NK-92 treated with Interleukin-12 subunit alpha and Interleukin-12 subunit beta, amount 100 ng/mL, for 24 hours (cell line): ENCODE data around the gene ZMYND8.
"Not testable (repeated sequence)": the region's sequence is repeated elsewhere in the genome, so short reads cannot be mapped to it uniquely, and the experiment has no call there.

Experiments used
- DNase-seq: peaks from one replicate; lab custom pipeline; 2025; lab: John Stamatoyannopoulos, UW

Gene ZMYND8

DNA sequence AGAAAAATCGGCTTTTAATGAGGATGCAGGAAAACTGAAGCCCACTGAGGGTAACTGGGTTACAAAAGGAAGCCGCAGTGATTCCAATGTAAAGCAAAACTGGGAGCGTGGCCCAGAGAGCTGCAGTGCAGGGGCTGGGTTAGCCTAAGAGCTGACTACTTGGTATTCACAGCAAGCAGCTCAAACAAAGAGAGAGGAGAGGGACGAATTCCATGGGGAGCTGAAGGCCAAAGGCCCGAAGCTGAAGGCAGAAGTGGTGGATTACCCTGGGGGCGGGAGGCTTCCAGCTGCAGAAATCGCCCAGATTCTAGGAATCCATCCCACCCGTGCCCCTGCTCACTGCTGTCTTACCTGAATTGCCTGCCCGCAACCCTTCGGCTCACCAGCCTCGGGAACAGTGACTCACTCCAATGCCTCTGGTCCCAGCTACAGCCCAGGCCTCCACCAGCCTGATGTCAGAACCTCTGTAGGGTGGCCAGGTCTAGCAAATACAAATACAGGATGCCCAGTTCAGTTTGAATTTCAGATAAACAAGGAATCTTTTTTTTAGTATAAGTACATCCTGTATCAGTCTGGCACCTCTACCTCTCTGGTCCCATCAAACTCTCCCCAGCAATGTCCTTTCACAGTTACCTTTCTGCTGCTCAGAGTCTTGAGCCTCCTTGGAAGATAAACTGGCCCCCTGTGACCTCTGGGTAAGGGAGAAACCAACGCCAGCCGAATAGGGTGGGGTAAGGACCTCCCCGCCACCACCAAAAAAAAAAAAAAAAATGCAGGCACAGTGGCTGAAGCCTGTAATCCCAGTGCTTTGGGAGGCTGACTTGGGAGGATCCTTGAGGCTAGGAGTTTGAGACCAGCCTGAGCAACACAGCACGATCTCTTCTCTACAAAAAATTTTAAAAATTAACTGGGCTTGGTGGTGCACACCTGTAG, 14.6 kb upstream of the ZMYND8 start:
- DNase-seq = no peak

DNA sequence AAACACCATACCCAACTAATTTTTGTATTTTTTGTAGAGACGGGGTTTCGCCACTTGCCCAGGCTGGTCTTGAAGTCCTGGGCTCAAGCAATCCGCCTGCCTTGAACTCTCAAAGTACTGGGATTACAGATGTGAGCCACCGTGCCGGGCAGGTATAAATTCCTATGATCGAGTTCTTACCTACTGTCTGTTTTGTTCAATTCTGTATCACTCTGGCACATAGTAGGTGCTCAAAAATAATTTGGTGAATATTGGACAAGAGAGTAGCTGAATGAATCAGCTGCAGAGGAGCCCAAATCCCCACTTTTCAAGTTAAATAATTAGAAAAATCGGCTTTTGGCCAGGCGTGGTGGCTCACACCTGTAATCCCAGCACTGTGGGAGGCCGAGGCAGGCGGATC, 13.7 kb upstream of the ZMYND8 start:
- no peak for DNase-seq

DNA sequence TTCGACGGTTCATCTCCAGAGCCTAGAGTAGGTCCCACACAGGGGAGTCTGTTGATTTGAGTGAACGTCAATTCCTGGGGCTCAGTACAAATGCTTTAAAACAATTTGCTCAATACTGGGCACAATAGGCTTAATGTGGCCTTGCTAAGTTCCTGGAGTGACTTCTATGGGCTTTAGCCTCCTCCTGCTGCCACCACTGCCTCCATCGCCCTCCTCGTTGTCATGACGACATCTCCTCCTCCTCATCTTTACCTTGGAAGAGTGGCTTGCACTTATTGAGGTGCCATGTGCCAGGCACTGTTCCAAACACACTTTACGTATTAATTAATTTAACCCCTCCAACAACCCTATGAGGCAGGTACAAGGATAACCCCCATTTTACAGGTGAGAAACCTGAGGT, 11.8 kb upstream of the ZMYND8 start:
- DNase-seq = no peak

DNA sequence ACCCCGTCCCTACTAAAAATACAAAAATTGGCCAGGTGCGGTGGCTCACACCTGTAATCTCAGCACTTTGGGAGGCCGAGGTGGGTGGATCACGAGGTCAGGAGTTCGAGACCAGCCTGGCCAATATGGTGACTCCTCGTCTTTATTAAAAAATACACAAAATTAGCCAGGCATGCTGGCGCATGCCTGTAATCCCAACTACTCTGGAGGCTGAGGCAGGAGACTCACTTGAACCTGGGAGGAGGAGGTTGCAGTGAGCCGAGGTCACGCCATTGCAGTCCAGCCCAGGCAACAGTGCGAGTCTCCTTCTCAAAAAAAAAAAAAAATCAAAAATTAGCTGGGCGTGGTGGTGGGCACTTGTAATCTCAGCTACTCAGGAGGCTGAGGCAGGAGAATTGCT, 9.8 kb upstream of the ZMYND8 start:
- DNase-seq = not testable (repeated sequence)

DNA sequence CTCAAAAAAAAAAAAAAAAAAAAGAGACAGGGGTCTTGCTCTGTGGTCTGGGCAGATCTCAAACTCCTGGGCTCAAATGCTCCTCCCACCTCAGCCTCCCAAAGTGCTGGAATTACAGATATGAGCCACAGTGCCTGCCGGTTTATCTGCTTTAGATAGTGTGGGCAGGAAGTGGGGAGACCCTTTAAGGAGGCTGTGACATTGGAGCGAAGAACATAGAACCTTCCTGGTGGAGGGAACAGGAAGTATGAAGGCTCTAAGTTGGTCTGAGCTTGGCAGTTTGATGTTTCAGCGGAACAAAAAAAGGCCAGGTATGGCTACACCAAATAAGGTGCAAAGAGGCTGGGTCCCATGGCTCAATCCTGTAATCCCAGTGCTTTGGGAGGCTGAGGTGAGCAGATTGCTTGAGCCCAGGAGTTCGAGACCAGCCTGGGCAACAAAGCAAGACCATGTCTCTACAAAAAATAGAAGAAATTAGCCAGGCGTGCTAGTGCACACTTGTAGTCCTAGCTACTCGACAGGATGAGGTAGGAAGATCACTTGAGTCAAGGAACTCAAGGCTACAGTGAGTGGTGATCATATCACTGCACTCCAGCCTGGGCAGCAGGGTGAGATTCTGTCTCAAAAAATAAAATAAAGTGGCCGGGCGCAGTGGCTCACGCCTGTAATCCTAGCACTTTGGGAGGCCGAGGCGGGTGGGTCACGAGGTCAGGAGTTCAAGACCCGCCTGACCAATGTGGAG, 8.7 kb upstream of the ZMYND8 start:
- no peak for DNase-seq

DNA sequence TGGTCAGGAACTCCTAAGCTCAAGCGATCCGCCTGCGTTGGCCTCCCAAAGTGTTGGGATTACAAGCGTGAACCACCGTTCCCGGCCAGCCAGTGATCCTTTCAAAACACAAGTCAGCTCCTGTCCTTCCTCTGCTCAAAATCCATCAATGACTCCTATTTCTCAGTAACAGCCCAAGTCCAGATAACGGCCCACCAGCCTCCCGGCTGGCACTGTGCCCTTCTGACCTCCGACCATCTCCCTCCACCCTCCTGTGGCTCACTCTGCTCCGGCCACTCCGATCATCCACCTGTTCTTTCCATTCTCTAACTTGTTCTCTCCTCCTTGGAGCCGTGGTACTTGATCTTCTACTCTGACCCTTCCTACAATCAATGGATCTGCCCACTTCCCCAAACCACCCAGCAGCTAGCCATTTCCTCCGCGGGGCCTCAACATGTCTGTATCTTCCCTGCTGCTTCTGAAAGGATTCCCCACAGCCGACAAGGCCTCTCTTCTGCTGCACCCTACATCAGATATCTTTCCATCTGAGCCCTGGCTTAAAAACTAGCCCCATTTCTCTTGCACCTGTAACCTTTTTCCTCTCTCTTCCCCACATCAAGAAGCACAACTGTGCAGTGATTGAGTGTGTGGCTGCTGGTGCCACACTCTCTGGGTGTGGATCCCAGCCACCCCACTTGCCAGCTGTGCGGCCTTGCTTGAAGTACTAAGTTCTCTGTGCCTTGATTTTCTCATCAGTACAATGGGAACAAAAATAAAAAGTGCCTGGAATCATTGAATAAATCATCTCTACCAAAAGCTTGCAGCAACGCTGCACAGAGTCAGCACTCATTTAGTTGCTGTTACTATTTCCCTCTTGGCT, 6.1 kb upstream of the ZMYND8 start:
- DNase-seq = no peak

DNA sequence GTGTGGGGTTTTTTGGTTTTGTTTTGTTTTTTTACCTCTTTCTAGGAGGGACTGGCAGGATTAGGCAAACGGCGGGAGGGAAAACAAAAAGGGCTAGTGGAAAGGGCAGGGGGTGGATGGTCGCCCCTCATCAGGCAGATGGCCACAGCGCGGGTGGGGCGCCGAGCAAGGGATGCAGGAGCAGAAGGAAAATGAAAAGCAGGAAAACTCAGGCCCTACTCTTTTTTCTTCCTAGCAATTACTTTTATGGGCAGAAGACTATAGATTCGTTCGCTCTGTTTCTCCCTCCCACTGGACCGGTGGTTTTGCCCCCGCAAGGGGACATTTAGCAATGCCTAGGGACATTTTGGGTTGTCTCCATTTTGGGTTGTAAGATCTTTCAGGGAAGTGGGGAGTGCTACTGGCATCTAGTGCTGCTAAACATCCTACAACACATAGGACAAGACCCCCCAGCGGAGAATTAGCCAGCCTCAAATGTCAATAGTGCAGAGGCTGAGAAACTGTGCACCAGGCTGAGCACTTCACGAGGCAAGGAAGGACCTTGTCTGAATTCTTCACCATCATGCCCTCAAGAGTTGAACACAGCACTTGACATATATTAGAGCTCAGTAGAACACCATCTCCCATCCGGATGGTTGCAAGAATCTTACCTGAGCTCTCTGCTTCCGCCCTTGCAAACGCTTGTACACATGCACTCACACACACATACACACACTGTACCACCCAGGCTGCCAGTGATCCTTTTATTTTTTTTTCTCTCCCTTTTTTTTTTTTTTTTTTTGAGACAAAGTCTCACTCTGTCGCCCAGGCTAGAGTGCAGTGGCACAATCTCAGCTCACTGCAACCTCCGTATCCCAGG, 4.8 kb upstream of the ZMYND8 start:
- DNase-seq = no peak

DNA sequence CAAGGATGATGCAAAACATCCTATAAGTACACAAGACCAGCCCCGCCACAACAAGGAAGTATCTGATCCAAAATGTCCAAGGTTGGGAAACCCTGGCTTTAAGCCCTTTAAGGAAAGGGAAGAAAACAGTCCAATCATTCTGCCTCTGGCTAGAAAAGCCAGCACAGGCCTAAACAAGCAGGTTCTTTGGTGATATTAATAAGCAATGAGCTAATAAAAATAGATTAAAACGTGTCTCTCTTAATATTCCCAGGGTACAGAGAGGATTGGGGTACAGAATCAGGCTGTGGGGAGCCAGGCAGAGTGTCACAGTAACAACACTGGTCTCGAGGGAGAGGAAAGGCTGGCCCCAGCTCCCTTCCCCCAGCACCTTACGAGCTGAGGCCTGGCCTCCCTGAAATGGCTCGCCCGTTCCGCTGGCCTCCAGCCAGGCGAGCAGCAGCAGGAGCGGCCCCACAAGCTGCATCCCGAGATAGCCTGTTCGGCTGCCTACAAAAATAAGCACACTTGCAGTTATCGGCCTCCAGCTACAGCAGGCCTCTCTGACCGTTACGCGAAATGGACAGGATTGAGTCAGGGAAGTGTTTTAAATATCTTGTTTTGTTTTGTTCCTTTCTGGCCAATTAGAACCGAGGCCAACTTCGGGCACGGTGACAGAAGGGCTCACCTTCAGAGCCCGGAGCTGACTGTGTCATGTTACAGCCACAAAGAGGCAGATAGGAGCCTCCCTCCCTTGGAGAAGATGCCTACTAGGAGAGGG, 4.0 kb upstream of the ZMYND8 start:
- no peak for DNase-seq

DNA sequence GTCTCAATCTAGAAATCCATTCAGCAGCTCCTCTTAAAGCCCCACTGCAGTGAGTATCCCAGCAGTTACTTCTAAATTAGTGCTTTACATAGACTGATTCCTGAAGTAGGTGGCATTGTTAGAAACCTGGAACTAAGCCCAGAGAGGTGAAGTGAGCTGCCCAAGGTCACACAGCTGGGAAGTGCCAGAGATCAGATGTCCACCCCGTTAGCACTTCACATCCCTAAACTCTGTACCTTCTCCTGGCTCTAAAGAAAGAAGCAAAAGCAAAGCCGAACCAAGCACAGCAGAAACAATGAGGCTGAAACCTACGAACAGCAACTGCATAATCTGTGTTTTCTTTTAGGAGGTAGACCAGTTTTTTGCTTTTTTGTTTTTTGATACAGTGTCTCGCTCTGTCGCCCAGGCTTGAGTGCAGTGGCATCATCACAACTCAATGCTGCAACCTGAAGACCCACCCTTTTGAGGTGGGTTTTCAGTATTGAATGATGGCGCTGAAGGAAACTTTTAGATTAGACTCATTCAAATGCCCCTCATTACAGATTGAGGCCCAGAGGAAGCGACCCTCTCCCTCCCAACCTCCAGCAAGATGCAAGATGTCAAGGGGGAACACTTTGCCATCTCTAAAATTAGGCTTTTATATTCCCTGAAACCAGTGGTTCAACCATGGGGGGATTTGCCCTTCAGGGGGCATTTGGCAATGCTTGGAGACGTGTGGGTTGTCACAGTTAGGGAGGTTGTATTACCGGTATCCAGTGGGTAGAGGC, 3.2 kb upstream of the ZMYND8 start:
- no peak for DNase-seq

DNA sequence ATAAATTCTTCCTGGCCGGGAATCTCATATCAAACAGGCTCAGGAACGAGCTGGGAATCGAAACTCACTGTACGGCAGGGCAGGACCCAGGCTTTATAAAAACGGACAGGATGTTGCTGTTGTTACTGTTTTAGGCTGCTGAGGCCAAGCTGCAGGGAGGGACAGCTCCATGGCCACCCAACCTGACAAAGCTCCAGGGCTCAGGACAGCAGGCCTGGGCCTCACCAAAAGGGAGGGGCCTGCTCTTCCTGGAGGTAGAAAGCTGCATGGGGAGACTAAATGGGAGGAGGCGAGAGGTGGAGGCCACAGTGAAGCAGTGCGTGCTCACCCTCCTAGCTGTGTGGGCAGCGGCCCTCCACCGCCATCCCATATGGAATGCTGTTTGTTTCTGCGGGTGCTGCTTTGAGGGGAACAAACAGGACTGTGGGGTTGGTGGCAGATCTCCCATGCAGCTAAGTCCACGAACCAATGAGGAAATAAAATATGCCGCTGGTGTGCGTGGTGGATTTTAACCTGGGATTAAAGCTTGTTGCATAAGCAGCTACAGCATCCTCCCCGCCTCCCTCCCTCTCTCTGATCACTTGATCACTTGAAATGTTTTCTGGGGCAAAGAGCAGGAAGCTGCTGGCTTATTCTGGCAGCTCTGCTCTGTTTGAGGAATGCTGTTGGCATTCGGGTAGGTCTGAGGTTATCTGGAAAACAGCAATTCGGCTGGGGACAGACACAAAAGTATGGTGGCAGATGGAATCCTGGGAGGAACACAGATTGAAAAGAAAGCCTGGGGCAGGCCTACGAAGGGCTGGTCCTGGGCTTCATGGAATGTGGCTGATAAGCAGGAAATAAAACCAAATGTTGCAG, 2.4 kb upstream of the ZMYND8 start:
- no peak for DNase-seq

DNA sequence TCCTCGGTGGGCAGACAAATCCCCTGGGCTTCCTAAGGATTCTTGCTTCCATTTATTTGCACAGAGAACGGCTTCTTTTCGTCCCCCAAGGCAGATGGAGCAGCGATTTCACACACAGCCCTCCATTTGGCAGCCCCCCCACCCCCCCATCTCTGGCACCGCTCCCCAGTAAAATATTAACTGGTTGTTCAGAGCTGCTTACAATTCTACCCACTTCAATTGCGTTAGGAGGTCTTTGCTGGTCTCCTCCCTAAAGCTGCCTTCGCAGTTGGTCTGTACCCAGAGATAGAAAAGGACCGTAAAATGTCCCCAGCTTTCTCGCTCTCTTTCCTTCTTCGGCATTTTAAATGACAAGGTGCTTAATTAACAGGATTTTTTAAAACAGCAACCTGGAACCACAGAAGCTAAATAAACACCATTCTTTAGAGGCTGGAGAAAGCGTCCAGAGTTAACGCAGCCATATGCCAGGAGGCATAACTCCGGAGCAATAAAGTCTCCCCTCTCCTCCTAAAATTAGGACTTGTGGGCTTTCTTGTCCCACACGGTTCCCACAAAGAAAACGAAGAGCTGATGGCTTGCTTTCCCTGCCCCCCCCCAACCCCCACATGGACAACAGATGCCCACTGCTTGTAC, 1.7 kb upstream of the ZMYND8 start:
- no peak for DNase-seq

DNA sequence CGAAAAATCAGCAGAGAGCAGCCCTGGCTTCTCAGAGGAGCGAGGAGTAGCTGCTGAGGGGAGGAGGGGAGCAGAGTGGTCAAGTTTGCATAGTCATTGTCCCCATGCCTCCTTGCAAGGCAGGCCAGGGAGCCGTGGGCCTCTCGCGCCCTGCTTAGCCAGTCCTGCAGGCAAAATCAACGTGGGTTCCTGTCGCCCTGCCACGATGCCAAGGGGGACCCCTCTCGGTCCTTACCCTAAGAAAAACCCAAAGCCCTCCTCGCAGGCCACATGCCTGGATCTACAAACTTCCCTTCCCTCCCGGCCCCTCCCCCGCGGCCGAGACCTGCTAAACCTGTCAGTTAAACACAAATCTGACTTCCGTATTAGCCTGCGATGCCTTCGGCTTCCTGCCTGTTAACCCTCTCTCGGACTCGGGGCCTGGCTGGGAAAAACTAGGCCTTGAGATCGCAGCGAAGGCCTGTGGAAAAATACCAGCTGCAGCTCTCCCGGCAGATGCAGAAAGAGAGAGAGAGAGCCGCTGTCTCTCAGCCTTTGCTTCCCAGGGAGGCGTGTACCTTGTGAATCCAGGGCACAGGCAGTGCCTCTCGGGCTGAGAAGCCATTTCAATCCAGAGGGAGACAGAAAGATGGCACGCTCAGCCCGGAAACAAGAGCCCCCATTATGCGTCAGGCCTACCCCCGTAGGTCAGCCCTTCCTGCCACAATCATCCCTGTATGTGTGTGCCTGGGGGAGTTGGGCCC, 968 bp upstream of the ZMYND8 start:
- no peak for DNase-seq

DNA sequence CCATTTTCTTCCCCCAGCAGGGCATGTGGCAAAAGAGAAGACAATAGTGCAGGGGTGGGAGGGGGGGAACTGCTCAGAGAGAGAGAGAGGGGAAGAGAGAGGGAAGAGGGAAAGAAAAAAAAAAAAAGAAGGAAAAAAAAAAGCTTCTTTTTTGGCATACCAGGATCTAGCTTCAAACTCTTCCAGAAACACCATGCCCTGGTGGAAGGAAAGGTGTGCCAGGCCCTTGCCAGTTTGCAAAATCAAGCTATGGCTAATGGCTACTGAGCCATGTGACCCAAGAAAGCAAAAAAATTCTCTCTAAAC, 326 bp downstream of the ZMYND8 start:
- no peak for DNase-seq

DNA sequence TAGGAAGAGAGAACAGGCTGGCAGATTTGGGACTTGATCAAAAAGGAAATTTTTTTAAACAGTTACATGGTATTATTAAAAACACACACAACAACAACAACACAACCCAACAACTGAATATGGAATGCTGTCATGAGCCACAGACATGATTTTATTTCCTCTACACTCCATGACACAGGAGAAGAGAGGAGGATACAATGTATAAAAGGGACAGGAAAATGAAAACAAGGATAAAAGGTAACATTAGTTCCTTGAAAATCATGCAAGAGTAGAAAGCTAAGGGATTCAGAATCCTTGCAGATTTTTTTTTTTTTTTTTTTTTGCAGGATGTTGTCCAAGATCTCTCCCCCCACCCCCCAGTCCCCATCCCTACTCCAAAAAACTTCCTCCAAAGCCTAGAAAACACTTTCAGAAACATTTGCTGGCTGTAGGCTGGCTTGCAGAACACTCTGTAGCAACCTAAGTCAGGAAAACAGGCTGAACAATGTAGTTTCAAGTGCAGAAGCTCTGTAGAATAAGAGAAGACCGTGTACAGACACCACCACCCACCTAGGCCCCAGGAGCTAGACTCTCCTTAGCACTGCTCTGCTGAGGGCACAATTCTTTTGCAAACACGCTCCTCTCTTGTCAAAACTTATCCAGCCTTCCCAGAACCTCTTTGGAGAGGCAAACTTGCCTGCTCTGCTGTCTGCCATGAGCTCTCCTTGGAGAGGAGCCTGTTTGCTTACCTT, 845 bp downstream of the ZMYND8 start:
- DNase-seq = no peak

DNA sequence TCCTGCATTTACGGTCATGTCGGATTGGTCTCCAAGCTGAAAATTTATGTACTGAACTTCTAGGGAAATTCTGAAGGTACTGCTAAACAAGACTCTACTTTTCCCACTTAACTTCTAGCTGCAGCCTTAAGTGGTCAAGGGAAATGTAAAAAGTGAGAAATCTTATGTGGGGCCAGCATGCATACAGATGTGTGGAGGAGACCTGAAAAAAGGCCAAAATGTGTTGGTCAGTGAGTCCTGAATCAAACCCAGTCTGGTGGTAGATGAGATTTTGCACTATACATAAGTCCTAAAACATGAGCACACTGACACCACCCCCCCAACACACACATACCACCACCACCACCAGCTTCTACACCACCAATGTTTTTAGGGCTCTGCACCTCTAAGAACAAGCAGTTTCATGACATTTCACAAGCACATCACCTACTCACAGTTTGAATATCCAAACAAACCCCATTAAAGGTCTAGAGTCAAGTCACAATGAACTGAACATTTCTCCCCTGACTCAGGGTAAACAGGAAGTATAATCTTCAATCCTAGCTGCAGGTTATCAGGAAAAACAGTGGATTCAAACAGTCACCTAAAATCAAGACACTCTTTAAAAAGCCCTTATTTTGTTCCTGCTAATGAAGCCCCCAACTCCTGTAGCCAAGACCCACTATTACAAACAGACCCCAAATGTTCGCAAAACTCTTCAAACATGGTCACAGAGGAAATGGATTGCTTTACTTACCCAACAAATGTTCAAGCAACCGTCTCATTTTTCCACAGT, 1.6 kb downstream of the ZMYND8 start:
- DNase-seq = no peak

DNA sequence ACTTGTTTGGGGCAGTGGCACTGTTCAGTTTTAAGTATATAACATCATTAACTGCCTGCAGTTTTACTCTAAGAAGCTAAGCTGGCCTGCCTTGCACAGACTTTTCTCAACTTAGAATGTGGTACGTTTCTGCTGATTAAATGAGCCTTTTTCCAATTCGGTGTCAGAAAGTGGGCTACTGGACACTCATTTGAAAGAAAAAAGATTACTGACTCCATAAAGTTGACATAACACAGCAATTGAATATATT, 2.1 kb downstream of the ZMYND8 start:
- no peak for DNase-seq
